ENCODE data around the gene SRC. TPM values are rescaled to one million over a fixed set of nuclear protein-coding genes. Genes with fewer than 3 reads are reported as not detected.

Gene SRC
- total and polyA plus RNA-seq, 2 donors, result 4.4 to 14.5 TPM

DNA sequence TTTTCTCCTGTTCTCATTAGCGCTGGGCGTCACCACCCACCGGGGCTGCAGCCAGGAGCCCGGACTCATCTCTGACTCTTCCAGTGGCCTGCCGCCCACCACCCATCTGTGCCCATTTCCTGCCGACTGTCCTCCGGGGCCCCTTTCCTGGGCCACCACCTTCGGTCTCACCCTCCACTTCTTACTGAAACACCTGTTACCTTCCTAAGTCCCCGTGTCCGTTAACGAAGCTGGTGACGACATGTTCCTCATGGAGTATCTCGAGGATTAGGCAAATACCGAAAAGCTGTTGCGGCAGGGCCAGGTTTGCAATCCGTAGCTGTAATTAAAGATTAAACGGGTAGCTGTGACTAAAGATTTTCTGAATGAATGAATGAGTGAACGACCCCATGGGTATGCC lies 80.2 kb downstream of the SRC start:
- no peaks in the 10 kb centered on the region for H3K9me3 ChIP-seq (ENCODE audit: control insufficient read depth in 2 of 2, insufficient read depth in 1 of 2, low read length in 1 of 2)
- no peak overlapping the region for H3K27ac ChIP-seq (ENCODE audit: low read depth in 1 of 2, low read length in 1 of 2)
- no peak for DNase-seq (ENCODE audit: low read depth in 6 of 9, low spot score in 9 of 9)
- 86% methylated on average over 18 of the region's 18 CpGs for WGBS
- no peak overlapping the region for H3K4me3 ChIP-seq (ENCODE audit: low read length in 2 of 2)
- H3K4me1 ChIP-seq (ENCODE audit: control insufficient read depth in 2 of 2, insufficient read depth in 2 of 2, low read length in 2 of 2), result peaks cover 0 to 7% of the 10 kb centered on the region in 2 donors
- H3K36me3 ChIP-seq (ENCODE audit: control insufficient read depth in 2 of 2, insufficient read depth in 2 of 2, low read length in 1 of 2), result no peaks in the 10 kb centered on the region
- peaks cover 2 to 51% of the 10 kb centered on the region in 2 donors for H3K27me3 ChIP-seq (ENCODE audit: control insufficient read depth in 2 of 2, insufficient read depth in 1 of 2, low read length in 1 of 2)

DNA sequence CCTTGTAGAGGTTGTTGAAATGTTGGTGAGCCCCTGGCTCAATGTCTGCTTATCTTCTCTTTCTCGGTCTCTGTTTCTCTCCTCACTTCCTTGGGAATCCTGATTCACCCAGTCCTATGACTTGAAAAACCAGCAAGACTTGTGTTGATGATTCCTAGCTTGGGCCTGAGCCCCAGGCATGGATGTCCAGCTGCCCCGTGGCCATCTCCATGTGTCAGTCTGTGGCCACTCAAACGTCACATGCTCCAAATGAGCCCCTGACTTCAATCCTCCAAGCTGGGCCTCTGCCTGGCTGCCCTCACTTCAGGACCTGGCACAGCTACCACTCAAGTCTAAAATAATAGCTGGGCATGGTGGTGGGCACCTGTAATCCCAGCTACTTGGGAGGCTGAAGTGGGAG lies 81.0 kb downstream of the SRC start:
- H3K4me3 ChIP-seq (ENCODE audit: low read length in 2 of 2), result no peak overlapping the region
- no peak overlapping the region for H3K27ac ChIP-seq (ENCODE audit: low read depth in 1 of 2, low read length in 1 of 2)
- H3K27me3 ChIP-seq (ENCODE audit: control insufficient read depth in 2 of 2, insufficient read depth in 1 of 2, low read length in 1 of 2), result peaks cover 0 to 45% of the 10 kb centered on the region in 2 donors
- no peak for DNase-seq (ENCODE audit: low read depth in 6 of 9, low spot score in 9 of 9)
- 96% methylated on average over 3 of the region's 3 CpGs for WGBS
- no peaks in the 10 kb centered on the region for H3K9me3 ChIP-seq (ENCODE audit: control insufficient read depth in 2 of 2, insufficient read depth in 1 of 2, low read length in 1 of 2)
- H3K4me1 ChIP-seq (ENCODE audit: control insufficient read depth in 2 of 2, insufficient read depth in 2 of 2, low read length in 2 of 2), result peaks cover 0 to 3% of the 10 kb centered on the region in 2 donors
- H3K36me3 ChIP-seq (ENCODE audit: control insufficient read depth in 2 of 2, insufficient read depth in 2 of 2, low read length in 1 of 2), result no peaks in the 10 kb centered on the region

DNA sequence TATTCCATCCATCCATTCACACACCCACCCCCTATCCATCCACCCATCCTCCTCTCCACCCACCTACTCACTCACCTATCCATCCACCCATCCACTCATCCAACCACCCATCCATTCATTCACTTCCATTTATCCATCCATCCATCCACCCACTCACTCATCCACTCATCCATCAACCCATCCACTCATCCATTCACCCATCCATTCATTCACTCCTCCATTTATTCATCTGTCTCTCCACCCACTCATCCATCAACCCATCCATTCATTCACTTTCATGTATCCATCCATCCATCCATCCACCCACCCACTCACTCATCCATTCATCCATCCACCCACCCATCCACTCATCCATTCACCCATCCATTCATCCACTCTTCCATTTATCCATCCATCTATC lies 84.1 kb downstream of the SRC start:
- Histone ChIP-seq H3K27ac (ENCODE audit: low read depth in 1 of 2, low read length in 1 of 2) (no peak overlapping the region), H3K4me3 (ENCODE audit: low read length in 2 of 2) (no peak overlapping the region)

DNA sequence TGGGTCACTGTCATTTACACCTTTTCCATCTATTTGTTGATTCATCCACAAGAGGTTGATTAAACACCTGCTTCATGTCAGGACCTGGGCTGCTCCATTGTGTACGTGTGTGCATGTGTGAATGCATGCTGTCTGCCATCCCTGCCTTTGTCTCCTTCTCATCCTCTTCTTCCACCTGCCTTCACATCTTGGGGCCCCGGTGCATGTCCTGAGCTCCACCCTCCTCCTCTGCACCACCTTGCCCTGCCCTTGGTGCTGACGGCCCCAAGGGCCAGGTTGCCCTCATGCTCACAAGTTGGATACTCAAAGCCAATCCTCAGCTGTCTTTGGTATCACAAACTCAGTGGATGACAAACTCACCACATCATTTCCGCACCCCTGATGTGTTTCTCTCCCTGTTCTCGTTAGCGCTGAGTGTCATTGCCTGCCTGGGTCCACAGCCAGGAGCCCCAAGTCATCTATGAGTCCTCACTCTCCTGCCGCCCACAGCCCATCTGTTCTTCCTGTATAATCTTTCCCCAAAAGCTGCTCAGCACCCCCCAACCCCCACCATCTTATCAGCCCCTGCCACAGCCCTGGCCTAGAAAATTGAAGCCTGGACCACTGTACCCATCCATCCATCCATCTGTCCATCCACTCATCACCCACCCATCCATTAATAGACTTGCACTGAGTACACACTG lies 85.0 kb downstream of the SRC start:
- Histone ChIP-seq H3K4me3 (ENCODE audit: low read length in 2 of 2) (no peak overlapping the region), H3K27ac (ENCODE audit: low read depth in 1 of 2, low read length in 1 of 2) (no peak overlapping the region)
- 92% methylated on average over 7 of the region's 7 CpGs for WGBS

More for the DNA sequence above, 84.1 kb downstream of the SRC start:
- no peak for DNase-seq (ENCODE audit: low read depth in 6 of 9, low spot score in 9 of 9)
- H3K36me3 ChIP-seq (ENCODE audit: control insufficient read depth in 2 of 2, insufficient read depth in 2 of 2, low read length in 1 of 2), result no peaks in the 10 kb centered on the region
- no peaks in the 10 kb centered on the region for H3K9me3 ChIP-seq (ENCODE audit: control insufficient read depth in 2 of 2, insufficient read depth in 1 of 2, low read length in 1 of 2)
- no peaks in the 10 kb centered on the region for H3K4me1 ChIP-seq (ENCODE audit: control insufficient read depth in 2 of 2, insufficient read depth in 2 of 2, low read length in 2 of 2)
- peaks cover 0 to 23% of the 10 kb centered on the region in 2 donors for H3K27me3 ChIP-seq (ENCODE audit: control insufficient read depth in 2 of 2, insufficient read depth in 1 of 2, low read length in 1 of 2)

DNA sequence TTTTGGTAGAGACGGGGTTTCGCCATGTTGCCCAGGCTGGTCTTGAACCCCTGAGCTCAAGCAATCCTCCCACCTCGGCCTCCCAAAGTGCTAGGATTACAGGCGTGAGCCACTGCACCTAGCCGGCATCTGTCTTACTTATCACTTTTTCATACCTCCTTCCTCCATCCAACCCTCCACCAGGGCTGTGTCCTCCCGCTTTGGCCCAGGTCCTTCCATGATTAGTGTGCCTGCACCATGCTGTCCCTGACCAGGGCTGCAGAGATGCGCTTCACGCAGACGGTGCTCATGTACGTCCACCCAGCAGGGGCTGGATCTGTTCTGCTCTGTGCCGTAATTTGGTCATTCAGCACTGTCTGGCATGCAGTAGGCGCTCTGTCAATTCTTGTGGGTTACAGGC lies 85.8 kb downstream of the SRC start:
- 96% methylated on average over 12 of the region's 12 CpGs for WGBS
- Histone ChIP-seq H3K4me3 (ENCODE audit: low read length in 2 of 2) (no peak overlapping the region), H3K27me3 (ENCODE audit: control insufficient read depth in 2 of 2, insufficient read depth in 1 of 2, low read length in 1 of 2) (peaks cover 0 to 10% of the 10 kb centered on the region in 2 donors), H3K36me3 (ENCODE audit: control insufficient read depth in 2 of 2, insufficient read depth in 2 of 2, low read length in 1 of 2) (no peaks in the 10 kb centered on the region), H3K9me3 (ENCODE audit: control insufficient read depth in 2 of 2, insufficient read depth in 1 of 2, low read length in 1 of 2) (no peaks in the 10 kb centered on the region), H3K27ac (ENCODE audit: low read depth in 1 of 2, low read length in 1 of 2) (no peak overlapping the region), H3K4me1 (ENCODE audit: control insufficient read depth in 2 of 2, insufficient read depth in 2 of 2, low read length in 2 of 2) (no peaks in the 10 kb centered on the region)
- no peak for DNase-seq (ENCODE audit: low read depth in 6 of 9, low spot score in 9 of 9)

More for the DNA sequence above, 85.0 kb downstream of the SRC start:
- H3K27me3 ChIP-seq (ENCODE audit: control insufficient read depth in 2 of 2, insufficient read depth in 1 of 2, low read length in 1 of 2), result peaks cover 0 to 17% of the 10 kb centered on the region in 2 donors
- no peak for DNase-seq (ENCODE audit: low read depth in 6 of 9, low spot score in 9 of 9)
- no peaks in the 10 kb centered on the region for H3K9me3 ChIP-seq (ENCODE audit: control insufficient read depth in 2 of 2, insufficient read depth in 1 of 2, low read length in 1 of 2)
- no peaks in the 10 kb centered on the region for H3K36me3 ChIP-seq (ENCODE audit: control insufficient read depth in 2 of 2, insufficient read depth in 2 of 2, low read length in 1 of 2)
- H3K4me1 ChIP-seq (ENCODE audit: control insufficient read depth in 2 of 2, insufficient read depth in 2 of 2, low read length in 2 of 2), result no peaks in the 10 kb centered on the region

DNA sequence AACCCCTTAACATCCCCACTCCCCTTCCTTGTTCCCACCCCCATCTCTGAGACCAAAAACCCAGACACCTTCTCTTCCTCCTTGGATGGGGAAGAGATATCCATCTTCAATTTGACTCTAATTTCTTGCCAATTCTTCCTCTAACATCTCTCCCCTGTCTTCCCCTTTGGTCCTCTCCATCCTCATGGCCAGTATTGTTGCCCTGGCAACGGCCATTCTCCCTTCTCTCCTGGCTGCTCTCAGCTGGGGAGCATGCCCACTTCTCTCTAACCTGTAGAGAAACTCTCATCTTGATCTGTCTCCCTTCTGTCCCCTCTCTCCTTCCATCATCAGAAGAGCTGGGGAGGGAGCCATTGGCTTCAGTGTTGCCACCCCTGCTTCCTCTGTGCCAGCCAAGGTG lies 86.7 kb downstream of the SRC start:
- 72% methylated on average over 1 of the region's 1 CpG for WGBS
- H3K4me3 ChIP-seq (ENCODE audit: low read length in 2 of 2), result no peak overlapping the region
- H3K27me3 ChIP-seq (ENCODE audit: control insufficient read depth in 2 of 2, insufficient read depth in 1 of 2, low read length in 1 of 2), result peaks cover 0 to 10% of the 10 kb centered on the region in 2 donors
- no peaks in the 10 kb centered on the region for H3K4me1 ChIP-seq (ENCODE audit: control insufficient read depth in 2 of 2, insufficient read depth in 2 of 2, low read length in 2 of 2)
- H3K36me3 ChIP-seq (ENCODE audit: control insufficient read depth in 2 of 2, insufficient read depth in 2 of 2, low read length in 1 of 2), result no peaks in the 10 kb centered on the region
- H3K9me3 ChIP-seq (ENCODE audit: control insufficient read depth in 2 of 2, insufficient read depth in 1 of 2, low read length in 1 of 2), result no peaks in the 10 kb centered on the region
- DNase-seq (ENCODE audit: low read depth in 6 of 9, low spot score in 9 of 9), result no peak
- H3K27ac ChIP-seq (ENCODE audit: low read depth in 1 of 2, low read length in 1 of 2), result no peak overlapping the region

DNA sequence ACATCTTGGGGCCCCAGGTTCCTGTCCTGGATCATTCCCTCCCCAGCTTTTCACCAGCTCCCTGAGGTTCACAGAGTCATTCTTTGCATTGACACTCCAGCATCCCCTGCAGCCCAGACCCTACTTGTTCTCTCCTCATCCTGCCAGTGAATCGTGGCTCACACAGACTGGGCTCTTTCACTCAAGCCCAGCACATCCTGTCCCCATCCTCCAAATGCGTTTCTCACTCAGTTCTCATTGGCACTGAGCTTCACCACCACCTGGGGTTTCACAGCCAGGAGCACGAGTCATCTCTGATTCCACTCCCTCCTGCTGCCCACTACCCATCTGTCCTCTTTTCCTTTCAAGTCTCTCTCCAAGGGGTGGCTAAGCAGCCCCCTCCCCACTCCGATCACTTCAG lies 89.7 kb downstream of the SRC start:
- no peaks in the 10 kb centered on the region for H3K36me3 ChIP-seq (ENCODE audit: control insufficient read depth in 2 of 2, insufficient read depth in 2 of 2, low read length in 1 of 2)
- no peak for DNase-seq (ENCODE audit: low read depth in 6 of 9, low spot score in 9 of 9)
- no peaks in the 10 kb centered on the region for H3K9me3 ChIP-seq (ENCODE audit: control insufficient read depth in 2 of 2, insufficient read depth in 1 of 2, low read length in 1 of 2)
- no peak overlapping the region for H3K4me3 ChIP-seq (ENCODE audit: low read length in 2 of 2)
- 83% methylated on average over 4 of the region's 4 CpGs for WGBS
- H3K27ac ChIP-seq (ENCODE audit: low read depth in 1 of 2, low read length in 1 of 2), result no peak overlapping the region
- no peaks in the 10 kb centered on the region for H3K4me1 ChIP-seq (ENCODE audit: control insufficient read depth in 2 of 2, insufficient read depth in 2 of 2, low read length in 2 of 2)
- peaks cover 0 to 8% of the 10 kb centered on the region in 2 donors for H3K27me3 ChIP-seq (ENCODE audit: control insufficient read depth in 2 of 2, insufficient read depth in 1 of 2, low read length in 1 of 2)

DNA sequence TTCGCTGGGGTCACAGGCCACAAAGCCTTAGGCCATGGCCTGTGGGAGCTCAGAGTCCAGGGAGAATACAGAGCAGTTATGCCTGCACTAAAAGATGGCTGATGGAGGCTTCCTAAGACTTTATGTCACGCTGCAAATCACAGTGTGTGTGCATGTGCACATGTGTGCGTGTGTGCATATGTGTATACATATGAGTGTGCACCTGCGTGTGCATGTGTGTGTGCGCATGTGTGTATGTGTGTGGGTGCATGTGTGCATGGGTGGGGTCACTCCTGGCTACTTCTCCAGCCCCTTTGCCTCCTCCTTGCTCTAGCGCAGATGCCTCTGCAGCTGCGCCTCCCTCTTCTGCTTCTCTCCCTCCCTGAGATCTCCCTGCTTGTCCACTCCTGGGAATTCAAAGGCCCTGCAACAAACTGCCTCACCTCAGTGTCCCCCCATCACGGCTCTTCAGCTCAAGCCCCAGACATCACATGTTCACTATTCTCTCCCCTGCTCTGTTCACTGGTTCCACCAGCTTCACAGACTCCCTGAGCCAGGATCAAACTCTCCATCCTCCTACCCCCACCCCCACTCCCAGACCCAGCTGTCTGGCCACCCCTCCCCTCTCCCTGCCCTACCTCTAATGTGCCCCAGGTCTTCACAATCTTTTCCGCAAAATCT lies 90.7 kb downstream of the SRC start:
- no peaks in the 10 kb centered on the region for H3K36me3 ChIP-seq (ENCODE audit: control insufficient read depth in 2 of 2, insufficient read depth in 2 of 2, low read length in 1 of 2)
- H3K27me3 ChIP-seq (ENCODE audit: control insufficient read depth in 2 of 2, insufficient read depth in 1 of 2, low read length in 1 of 2), result peaks cover 0 to 8% of the 10 kb centered on the region in 2 donors
- DNase-seq (ENCODE audit: low read depth in 6 of 9, low spot score in 9 of 9), result no peak
- no peak overlapping the region for H3K4me3 ChIP-seq (ENCODE audit: low read length in 2 of 2)
- H3K9me3 ChIP-seq (ENCODE audit: control insufficient read depth in 2 of 2, insufficient read depth in 1 of 2, low read length in 1 of 2), result no peaks in the 10 kb centered on the region
- 89% methylated on average over 9 of the region's 9 CpGs for WGBS
- H3K4me1 ChIP-seq (ENCODE audit: control insufficient read depth in 2 of 2, insufficient read depth in 2 of 2, low read length in 2 of 2), result no peaks in the 10 kb centered on the region
- no peak overlapping the region for H3K27ac ChIP-seq (ENCODE audit: low read depth in 1 of 2, low read length in 1 of 2)

DNA sequence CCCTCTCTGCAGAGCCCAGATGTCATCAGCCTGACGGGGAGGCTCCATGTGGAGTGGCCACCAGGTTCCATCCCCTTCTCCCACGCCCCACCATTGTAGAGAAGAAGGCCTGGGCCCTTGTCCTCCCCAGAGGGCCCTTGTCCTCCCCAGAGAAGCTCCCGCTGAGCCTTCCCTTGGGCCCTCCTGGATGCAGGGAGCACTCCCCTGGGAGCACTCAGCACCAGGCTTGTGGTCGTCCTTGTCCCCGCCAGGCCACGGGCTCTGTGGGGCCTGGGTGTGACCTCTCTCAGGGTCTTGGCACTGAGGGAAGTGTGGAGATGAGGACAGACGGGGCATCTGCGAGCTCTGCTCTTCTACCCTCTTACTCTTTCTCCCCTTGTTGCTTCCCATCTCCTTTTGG lies 91.7 kb downstream of the SRC start:
- DNase-seq (ENCODE audit: low read depth in 6 of 9, low spot score in 9 of 9), result no peak
- 96% methylated on average over 8 of the region's 8 CpGs for WGBS
- H3K27ac ChIP-seq (ENCODE audit: low read depth in 1 of 2, low read length in 1 of 2), result no peak overlapping the region
- no peaks in the 10 kb centered on the region for H3K9me3 ChIP-seq (ENCODE audit: control insufficient read depth in 2 of 2, insufficient read depth in 1 of 2, low read length in 1 of 2)
- H3K27me3 ChIP-seq (ENCODE audit: control insufficient read depth in 2 of 2, insufficient read depth in 1 of 2, low read length in 1 of 2), result peaks cover 0 to 4% of the 10 kb centered on the region in 2 donors
- H3K36me3 ChIP-seq (ENCODE audit: control insufficient read depth in 2 of 2, insufficient read depth in 2 of 2, low read length in 1 of 2), result no peaks in the 10 kb centered on the region
- H3K4me1 ChIP-seq (ENCODE audit: control insufficient read depth in 2 of 2, insufficient read depth in 2 of 2, low read length in 2 of 2), result no peaks in the 10 kb centered on the region
- no peak overlapping the region for H3K4me3 ChIP-seq (ENCODE audit: low read length in 2 of 2)

Data from thymus (tissue), 11 donors.